Measurements from ENCODE around the gene EML4.

The EML4 gene

GRCh38 chr2:42163444-42164045 lies 5.6 kb upstream of the EML4 start:
- Mint-ChIP-seq H3K4me1 (peaks cover 17% of the 10 kb centered on the region), H3K4me3 (no peak overlapping the region), H3K36me3 (ENCODE audit: low read depth) (no peaks in the 10 kb centered on the region), H3K27me3 (ENCODE audit: low read depth, poor library complexity) (peaks cover 2% of the 10 kb centered on the region), H3K9me3 (no peaks in the 10 kb centered on the region), H3K27ac (no peak overlapping the region)
- no peak for TF ChIP-seq CTCF (IDR thresholded peaks at IDR 0.05)
- no peak for DNase-seq

GRCh38 chr2:42164046-42164445 lies 5.1 kb upstream of the EML4 start:
- Mint-ChIP-seq H3K4me3 (no peak overlapping the region), H3K36me3 (ENCODE audit: low read depth) (no peaks in the 10 kb centered on the region), H3K9me3 (no peaks in the 10 kb centered on the region), H3K27me3 (ENCODE audit: low read depth, poor library complexity) (peaks cover 2% of the 10 kb centered on the region), H3K27ac (no peak overlapping the region), H3K4me1 (peaks cover 17% of the 10 kb centered on the region)
- no peak for DNase-seq
- no peak for TF ChIP-seq CTCF (IDR thresholded peaks at IDR 0.05)

GRCh38 chr2:42164971-42165370 lies 4.2 kb upstream of the EML4 start:
- peaks cover 17% of the 10 kb centered on the region for H3K4me1 Mint-ChIP-seq
- TF ChIP-seq CTCF (IDR thresholded peaks at IDR 0.05), result no peak
- H3K27me3 Mint-ChIP-seq (ENCODE audit: low read depth, poor library complexity), result peaks cover 2% of the 10 kb centered on the region
- no peak for DNase-seq
- H3K36me3 Mint-ChIP-seq (ENCODE audit: low read depth), result no peaks in the 10 kb centered on the region
- H3K4me3 Mint-ChIP-seq, result no peak overlapping the region
- no peaks in the 10 kb centered on the region for H3K9me3 Mint-ChIP-seq
- no peak overlapping the region for H3K27ac Mint-ChIP-seq

GRCh38 chr2:42167458-42167857 lies 1.7 kb upstream of the EML4 start:
- no peak overlapping the region for H3K27ac Mint-ChIP-seq
- H3K4me1 Mint-ChIP-seq, result peaks cover 17% of the 10 kb centered on the region

GRCh38 chr2:42168459-42169099 lies 574 bp upstream of the EML4 start:
- H3K27ac Mint-ChIP-seq, result no peak overlapping the region
- peaks cover 9% of the 10 kb centered on the region for H3K4me1 Mint-ChIP-seq
- TF ChIP-seq CTCF (IDR thresholded peaks at IDR 0.05), result no peak
- no peaks in the 10 kb centered on the region for H3K9me3 Mint-ChIP-seq
- no peaks in the 10 kb centered on the region for H3K36me3 Mint-ChIP-seq (ENCODE audit: low read depth)
- no peak overlapping the region for H3K4me3 Mint-ChIP-seq
- DNase-seq, result no peak
- no peaks in the 10 kb centered on the region for H3K27me3 Mint-ChIP-seq (ENCODE audit: low read depth, poor library complexity)

More at GRCh38 chr2:42167458-42167857, 1.7 kb upstream of the EML4 start:
- no peak overlapping the region for H3K4me3 Mint-ChIP-seq
- peaks cover 2% of the 10 kb centered on the region for H3K27me3 Mint-ChIP-seq (ENCODE audit: low read depth, poor library complexity)
- TF ChIP-seq CTCF (IDR thresholded peaks at IDR 0.05), result no peak
- no peaks in the 10 kb centered on the region for H3K36me3 Mint-ChIP-seq (ENCODE audit: low read depth)
- H3K9me3 Mint-ChIP-seq, result no peaks in the 10 kb centered on the region
- no peak for DNase-seq
